ENCODE data around the gene INTS12. TPM values are rescaled to one million over a fixed set of nuclear protein-coding genes. Genes with fewer than 3 reads are reported as not detected.

The INTS12 gene
- total RNA-seq, 1 experiment from 2014 or later = 13.9 TPM

- no TSS peak for BruUV-seq (replicated peaks)
- ATAC-seq = no peak
- in situ Hi-C loops (cut with HindIII; ENCODE audit: low pct_unique_long_range_greater_than_20kb, low sequenced_read_pairs) (no loop called here), intact Hi-C loops (cut with micrococcal nuclease; ENCODE audit: unreplicated experiment) (no loop called here)
- H3K4me3 ChIP-seq (ENCODE audit: low read depth in 2 of 2, low read length in 2 of 2) = no peak overlapping the region
- H3K27me3 ChIP-seq (ENCODE audit: control insufficient read depth, insufficient read depth, low read length) = no peaks in the 10 kb centered on the region
- no peaks in the 10 kb centered on the region for H3K36me3 ChIP-seq (ENCODE audit: control insufficient read depth, insufficient read depth, low read length)
- POLR2A ChIA-PET = no interaction called here
- TF ChIP-seq TCF7L2 (IDR thresholded peaks at IDR 0.05; ENCODE audit: low read depth, low read length) (no peak), POLR2AphosphoS5 (IDR thresholded peaks at IDR 0.05; ENCODE audit: low read depth, low read length) (no peak), SIN3A (IDR thresholded peaks at IDR 0.05; ENCODE audit: borderline replicate concordance, insufficient read depth, low read depth, low read length) (no peak), REST (IDR thresholded peaks at IDR 0.05; ENCODE audit: insufficient read depth in 1 of 2, low read depth in 2 of 2, low read length in 1 of 2) (no peak), CTCF (IDR thresholded peaks at IDR 0.05) (no peak)
- H3K27ac ChIP-seq (ENCODE audit: low read length) = no peak overlapping the region
- CTCF ChIA-PET = no interaction called here
- H3K4me1 ChIP-seq (ENCODE audit: control insufficient read depth, insufficient read depth, low read length) = no peaks in the 10 kb centered on the region
- H3K9me3 ChIP-seq (ENCODE audit: control insufficient read depth, insufficient read depth, low read depth, low read length) = no peaks in the 10 kb centered on the region
- DNase-seq (ENCODE audit: low read depth, low spot score) = no peak
Measured at GRCh38 chr4:105634402-105635080, 73.9 kb downstream of the INTS12 start.

GRCh38 chr4:105633241-105633640, 75.2 kb downstream of the INTS12 start:
- DNase-seq (ENCODE audit: low read depth, low spot score) (no peak), ATAC-seq (no peak)
- POLR2A ChIA-PET = no interaction called here
- no peaks in the 10 kb centered on the region for H3K4me1 ChIP-seq (ENCODE audit: control insufficient read depth, insufficient read depth, low read length)
- H3K4me3 ChIP-seq (ENCODE audit: low read depth in 2 of 2, low read length in 2 of 2) = no peak overlapping the region
- H3K9me3 ChIP-seq (ENCODE audit: control insufficient read depth, insufficient read depth, low read depth, low read length) = no peaks in the 10 kb centered on the region
- BruUV-seq (replicated peaks) = no TSS peak
- CTCF ChIA-PET = no interaction called here
- TF ChIP-seq CTCF (IDR thresholded peaks at IDR 0.05) = no peak
- TF ChIP-seq TCF7L2 (IDR thresholded peaks at IDR 0.05; ENCODE audit: low read depth, low read length) = no peak
- in situ Hi-C loops (cut with HindIII; ENCODE audit: low pct_unique_long_range_greater_than_20kb, low sequenced_read_pairs) = no loop called here
- H3K36me3 ChIP-seq (ENCODE audit: control insufficient read depth, insufficient read depth, low read length) = no peaks in the 10 kb centered on the region
- intact Hi-C loops (cut with micrococcal nuclease; ENCODE audit: unreplicated experiment) = no loop called here
- H3K27ac ChIP-seq (ENCODE audit: low read length) = no peak overlapping the region
- H3K27me3 ChIP-seq (ENCODE audit: control insufficient read depth, insufficient read depth, low read length) = no peaks in the 10 kb centered on the region

Other genes starting within 250 kb of the INTS12 start
- gene PPA2, start 234.6 kb downstream of the INTS12 start, total RNA-seq (2021; ENCODE audit: unreplicated experiment) = 54.6 TPM
- not detected for gene ARHGEF38, start 156.1 kb downstream of the INTS12 start, total RNA-seq (2021; ENCODE audit: unreplicated experiment)
- 8.8 TPM for gene GSTCD, start 95 bp upstream of the INTS12 start, total RNA-seq (2021; ENCODE audit: unreplicated experiment)
- 1.9 TPM for gene NPNT, start 186.8 kb upstream of the INTS12 start, total RNA-seq (2021; ENCODE audit: unreplicated experiment)

Measured in Panc1 (cell line).